ENCODE measurements around the gene ECI2.

DNA sequence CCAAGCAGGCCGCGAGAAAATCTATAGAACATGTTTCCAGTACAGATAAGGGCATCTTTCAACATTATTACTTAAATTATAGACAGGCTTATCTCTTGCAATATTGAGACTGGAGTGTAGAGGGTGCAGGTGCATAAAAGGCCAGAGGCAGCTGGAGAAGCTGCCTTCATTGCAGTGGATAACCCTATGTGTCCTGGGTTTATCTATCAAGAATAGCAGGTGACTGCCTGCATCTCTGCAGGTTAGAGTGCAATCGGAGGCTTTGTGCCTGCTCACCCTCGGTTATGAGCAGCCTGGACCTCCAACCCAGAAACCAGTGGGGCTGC lies 28.7 kb upstream of the ECI2 start:
- TF ChIP-seq POLR2A (IDR thresholded peaks at IDR 0.05; ENCODE audit: low read length) = no peak
- no peak for TF ChIP-seq GATA1 (IDR thresholded peaks at IDR 0.05; ENCODE audit: low read depth, low read length)
